Stimulated activated CD4-positive, alpha-beta T cell treated with anti-CD3 and anti-CD28 coated beads, Interleukin-2, amount 100 ng/mL, for 24 hours (primary cell): ENCODE results near the gene C6orf89.

Source experiments
- DNase-seq, 2 donors: peaks; one replicate each; pipeline ENCODE4 v3.0.0-alpha.2; 2020

Gene C6orf89

DNA sequence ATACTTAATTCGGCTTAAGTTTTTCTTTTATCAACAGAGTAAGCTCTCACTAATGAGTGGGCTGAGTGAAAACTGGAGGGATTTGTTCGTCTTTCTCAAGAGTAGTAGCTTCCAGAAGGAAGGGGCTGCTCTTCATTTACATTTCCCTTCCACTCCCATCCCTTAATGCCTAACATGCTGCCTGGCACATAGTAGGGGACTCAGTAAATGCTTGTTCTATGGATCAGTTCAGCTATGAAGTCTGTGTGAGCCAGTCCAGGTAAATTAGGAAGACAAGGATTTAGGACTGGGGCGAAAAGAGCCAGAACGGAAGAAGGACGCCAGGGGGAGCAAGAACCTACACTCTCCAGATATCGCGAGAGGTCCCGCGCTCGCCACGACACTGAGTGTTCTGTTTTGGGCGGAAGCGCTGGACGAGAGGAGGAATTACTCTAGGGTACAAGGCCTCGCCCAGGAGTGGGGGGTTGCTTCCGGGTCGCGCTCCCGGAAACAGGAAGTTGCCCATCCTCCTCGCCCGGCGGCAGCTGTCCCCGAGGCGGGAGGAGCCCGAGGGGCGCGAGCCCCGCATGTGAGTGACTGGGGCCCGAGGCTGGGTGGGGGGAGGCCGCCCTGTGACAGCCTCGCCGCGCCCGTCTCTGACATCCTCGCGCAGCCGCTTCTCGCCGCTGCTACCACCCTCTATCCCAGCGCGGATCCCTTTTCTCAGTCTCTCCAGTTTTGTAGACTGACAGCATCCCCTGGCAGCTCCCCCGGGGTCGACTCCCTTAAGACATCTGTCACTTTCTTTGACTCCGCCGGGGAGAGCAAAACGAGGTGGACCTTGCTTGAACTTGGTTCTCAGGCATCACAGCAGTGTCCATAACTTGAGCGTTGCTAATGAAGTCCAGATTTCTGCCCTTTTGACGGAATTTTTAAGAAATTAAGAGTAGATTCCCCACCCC is at the start of gene C6orf89:
TSS of gene C6orf89 (plus strand) at position 492 of the 941 bp plus-strand sequence. CDS start 13,493 bp downstream, outside the sequence.
- peak; percentile 96 to 97 for DNase-seq

DNA sequence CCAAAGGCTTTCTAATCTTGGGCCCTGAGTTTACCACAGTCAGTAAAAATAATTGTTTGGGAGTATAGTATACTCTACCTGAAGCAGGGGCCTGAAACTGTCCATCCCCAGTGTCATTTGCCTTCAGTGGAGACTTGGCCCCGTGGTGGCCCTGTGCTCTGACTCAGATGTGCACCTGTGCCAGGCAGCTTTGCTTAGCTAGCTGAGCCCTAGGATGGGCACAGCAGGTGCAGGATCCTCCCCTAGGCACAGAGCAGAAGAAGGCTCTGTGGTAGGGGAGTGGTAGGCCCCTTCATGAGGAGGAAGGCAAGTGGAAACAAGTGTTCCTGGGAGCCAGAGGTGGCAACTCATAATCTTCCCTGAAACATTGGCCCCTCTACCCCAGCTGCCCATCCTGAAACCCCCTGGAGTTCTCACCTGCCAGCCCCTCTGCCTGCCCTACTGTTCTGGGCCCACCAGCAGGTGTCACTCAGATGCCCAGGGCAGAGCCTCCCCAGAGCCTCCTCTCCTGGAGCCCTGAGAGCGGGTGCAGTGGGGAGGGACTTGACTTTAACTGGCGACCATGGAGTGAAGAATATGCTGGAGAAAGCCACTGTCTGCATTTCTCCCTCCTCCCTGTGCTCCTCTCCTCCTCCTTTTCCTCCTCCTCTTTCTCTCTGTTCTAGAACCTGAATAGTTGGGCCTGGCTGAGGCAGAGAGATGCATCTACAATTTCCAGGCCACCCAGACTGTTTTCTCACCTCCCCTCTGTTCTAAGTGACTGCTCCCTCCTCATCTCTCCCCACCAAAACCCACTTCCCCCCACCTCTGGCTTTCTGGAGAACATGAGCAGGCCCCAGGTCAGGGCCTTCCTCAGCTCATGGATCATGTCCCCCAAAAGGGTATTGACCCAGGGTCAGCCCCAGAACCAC is 49.4 kb upstream of the C6orf89 start:
- no peak for DNase-seq

GRCh38 chr6:36837022-36837339 is 48.8 kb upstream of the C6orf89 start:
- no peak for DNase-seq

- DNase-seq = no peak
Observed at GRCh38 chr6:36837686-36838085, 48.1 kb upstream of the C6orf89 start.

GRCh38 chr6:36838896-36839748 is 46.6 kb upstream of the C6orf89 start, which contains the start of gene CPNE5:
TSS of gene CPNE5 (minus strand) at chr6:36839444. CDS start at chr6:36839377, 67 bp downstream.
- no peak for DNase-seq

DNA sequence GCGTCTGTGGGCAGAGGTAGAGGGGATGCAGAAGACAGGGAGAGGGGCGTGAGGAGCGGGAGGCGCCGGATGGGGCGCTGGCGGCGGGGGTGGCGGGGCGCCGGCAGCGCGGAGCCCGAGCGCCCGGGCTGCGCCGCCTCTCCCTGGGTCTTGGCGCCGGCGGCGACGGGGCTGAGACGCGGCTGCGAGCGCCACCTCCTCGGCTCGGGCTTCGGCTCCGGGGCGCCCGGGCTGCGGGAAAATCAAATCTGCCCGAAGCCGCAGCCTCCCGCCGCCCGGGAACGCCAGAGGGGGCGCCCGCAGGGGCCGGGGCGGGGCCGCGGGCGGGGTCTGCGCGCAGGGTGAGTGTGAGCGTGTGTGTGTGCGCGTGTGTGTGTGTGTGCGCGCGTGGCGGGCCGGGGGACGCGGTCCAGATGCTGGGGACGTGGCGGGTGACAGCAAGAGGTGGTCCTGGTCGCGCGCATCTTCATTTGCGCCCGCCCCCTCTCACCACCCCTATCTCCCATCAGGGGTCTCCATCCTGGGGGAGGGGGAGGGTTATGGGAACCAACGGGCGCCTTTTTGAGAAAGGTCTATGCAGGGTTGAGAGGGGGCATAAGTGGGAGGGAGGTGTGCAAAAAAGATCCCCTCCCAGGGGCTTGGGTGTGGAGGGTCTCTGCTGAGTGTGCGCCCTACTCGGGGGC is 45.9 kb upstream of the C6orf89 start:
- DNase-seq = peak; percentile 44 to 60

GRCh38 chr6:36840432-36841403 is 45.0 kb upstream of the C6orf89 start:
- DNase-seq = peak; percentile 25 to 47

DNA sequence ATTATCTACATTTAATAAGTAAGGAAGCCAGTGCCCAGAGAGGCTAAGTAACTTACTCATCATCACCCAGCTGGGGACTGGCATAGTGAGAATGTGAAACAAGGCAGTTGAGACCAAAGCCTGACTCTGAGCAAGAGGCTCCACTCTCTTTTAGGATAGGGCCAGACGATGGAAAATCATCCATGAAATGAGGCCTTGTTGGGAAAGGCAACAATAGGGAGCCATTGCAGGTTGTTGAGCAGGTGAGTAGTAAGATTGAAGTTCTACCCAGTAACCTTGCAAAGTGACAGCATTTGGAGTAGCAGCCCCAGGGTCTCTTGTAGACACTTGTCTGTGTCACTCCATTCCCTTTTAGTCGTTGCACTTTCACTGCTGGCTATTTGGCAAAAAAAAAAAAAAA is 44.0 kb upstream of the C6orf89 start:
- no peak for DNase-seq

DNA sequence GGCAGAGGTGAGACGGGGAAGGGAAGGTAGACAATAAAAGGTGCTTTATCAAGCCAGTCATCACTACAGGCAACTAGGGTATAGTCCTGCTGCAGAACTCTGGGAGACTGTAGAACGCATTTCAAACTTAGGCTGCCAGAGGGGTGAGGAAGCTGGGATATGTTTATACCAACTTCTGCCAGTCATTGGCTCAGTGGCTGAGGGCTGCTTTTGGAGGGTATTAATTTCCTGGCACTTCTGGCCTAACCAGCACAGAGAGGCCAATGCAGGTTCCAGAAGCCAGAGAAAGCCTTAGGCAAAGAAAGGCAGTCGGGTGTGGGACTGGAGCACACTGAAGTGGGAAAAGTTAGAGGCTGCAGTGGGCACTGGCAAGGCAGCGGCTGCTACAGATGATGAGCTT is 42.6 kb upstream of the C6orf89 start:
- DNase-seq = no peak

- no peak for DNase-seq
Observed at GRCh38 chr6:36844232-36845170, 41.3 kb upstream of the C6orf89 start.

DNA sequence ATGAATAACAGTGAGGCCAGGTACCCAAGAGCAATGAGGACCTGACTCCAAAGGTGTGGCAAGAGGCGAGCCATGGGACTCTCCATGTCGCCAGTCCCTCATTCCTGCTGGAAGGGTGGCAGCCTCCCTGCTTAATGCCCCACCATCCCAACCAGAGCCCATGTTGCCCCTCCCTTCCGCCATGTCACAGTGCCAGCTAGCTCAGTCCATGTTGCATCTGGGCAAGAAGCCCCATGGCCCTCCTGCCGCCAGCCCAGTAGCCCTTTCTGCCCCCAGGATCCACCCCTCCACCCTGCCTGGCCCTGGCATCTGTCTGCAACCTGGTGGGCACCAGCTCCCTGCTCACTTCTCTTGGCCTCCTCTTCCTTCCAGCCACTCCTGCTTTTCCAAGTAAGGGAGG is 40.5 kb upstream of the C6orf89 start:
- DNase-seq = no peak

- no peak for DNase-seq
Observed at GRCh38 chr6:36847152-36847551, 38.6 kb upstream of the C6orf89 start.

GRCh38 chr6:36847991-36848390 is 37.8 kb upstream of the C6orf89 start:
- no peak for DNase-seq

- DNase-seq = no peak
Observed at GRCh38 chr6:36848658-36849441, 36.9 kb upstream of the C6orf89 start.

DNA sequence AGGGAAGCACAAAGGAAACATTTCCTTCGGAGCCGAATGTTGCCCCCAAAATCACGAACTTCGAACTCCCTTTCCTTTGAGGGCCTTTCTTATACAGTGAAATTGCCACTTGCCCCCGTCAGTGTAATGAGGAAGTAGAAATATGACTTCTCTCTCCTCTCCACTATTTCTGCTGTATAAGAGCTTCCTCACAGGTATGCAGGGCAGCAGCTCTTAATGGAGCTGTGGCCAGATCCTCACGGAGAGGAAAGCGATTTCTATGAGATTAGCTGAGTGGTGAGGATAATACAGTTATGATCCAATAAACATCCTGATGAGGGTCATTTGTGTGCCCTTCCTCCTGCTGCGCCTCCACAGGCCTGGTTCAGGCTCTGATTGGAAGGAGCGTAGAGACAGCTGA is 35.7 kb upstream of the C6orf89 start:
- no peak for DNase-seq

GRCh38 chr6:36851149-36851614 is 34.6 kb upstream of the C6orf89 start:
- peak in 1 of 2 donors; percentile 42 for DNase-seq

GRCh38 chr6:36851626-36852025 is 34.1 kb upstream of the C6orf89 start:
- DNase-seq = no peak

DNA sequence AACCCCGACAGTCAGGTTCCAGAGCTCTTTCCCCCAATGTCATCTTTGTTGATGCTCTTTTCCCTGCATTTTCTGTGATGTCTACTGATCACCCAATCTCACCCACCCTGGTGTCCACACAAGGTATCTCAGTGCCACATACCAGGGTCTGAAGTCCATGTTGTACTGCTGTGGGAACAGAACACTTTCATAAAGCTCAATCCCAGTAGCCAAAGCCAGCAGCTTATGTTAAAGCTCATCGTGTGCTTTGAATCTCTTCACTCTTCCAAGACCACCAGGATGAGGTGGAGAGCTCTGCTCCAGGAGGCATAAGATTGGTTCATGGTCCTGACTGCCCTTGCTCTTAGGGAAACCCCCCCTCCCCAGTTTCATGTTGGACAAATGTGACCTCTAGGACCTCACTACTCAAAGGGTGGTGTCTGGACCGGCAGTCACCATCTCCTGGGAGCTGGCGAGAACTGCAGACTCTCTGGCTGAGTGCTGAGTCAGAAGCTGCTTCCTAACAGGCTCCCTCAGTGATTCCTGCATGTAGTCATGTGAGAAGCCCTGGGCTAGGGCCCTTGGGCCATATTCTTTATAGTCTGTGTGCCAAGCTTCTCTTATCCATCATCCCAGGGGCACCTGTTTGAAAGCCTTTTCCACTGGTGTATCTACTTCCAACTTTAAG is 33.1 kb upstream of the C6orf89 start:
- DNase-seq = no peak
